HCT116 (cell line): ENCODE data around the gene WIPF3. TPM values are rescaled to one million over a fixed set of nuclear protein-coding genes. Genes with fewer than 3 reads are reported as not detected.
A peak's percentile ranks its signal among the peaks of the same experiment; 100 is the strongest.

ENCODE experiments used
- ATAC-seq: fragments of 200-7000 bp; cut with Tn5 transposase; 2 replicates; pipeline ENCODE4 v1.9.1; 2020; ENCODE audit warnings: mild to moderate bottlenecking, moderate library complexity
- BruUV-seq: library from RNA; stranded (reverse); fragments of 400-500 nt; replicated peaks from 2 replicates; lab custom pipeline; 2021; lab: Mats Ljungman, UMichigan
- CTCF ChIA-PET: fragments of 300-600 bp; sonication (Branson Sonifier 250); formaldehyde crosslinking; loops from one replicate; lab custom pipeline; 2021; ENCODE audit warnings: antibody characterized with exemption; lab: Charles Lee
- POLR2A ChIA-PET: fragments of 300-600, 350-600 bp; sonication (Branson Sonifier 250); formaldehyde crosslinking; loops from one replicate; lab custom pipeline; 2021; ENCODE audit warnings: antibody characterized with exemption; lab: Charles Lee
- RAD21 ChIA-PET, 2 experiments: fragments of 300-600 bp; sonication (Branson Sonifier 250); formaldehyde crosslinking; loops; one replicate each; lab custom pipeline; 2023; ENCODE audit warnings: low total read pairs in 2 of 2; ENCODE audit not compliant: uncharacterized antibody in 2 of 2, unreplicated experiment in 2 of 2, low non-redundant PET in 1 of 2; lab: Charles Lee
- DNase-seq: peaks from one replicate; pipeline ENCODE4 v3.0.0-alpha.2; 2010; ENCODE audit warnings: low read depth, low spot score
- H2AFZ ChIP-seq: fragments of 200-600 bp; shearing (Covaris generic), sonication (generic); 2 replicates; pipeline ENCODE4 v1.6.1; 2017; ENCODE audit warnings: low read depth, mixed run types, mixed read lengths, antibody characterized with exemption, low read length; ENCODE audit not compliant: poor library complexity, severe bottlenecking
- H3K27ac ChIP-seq: 2 replicates; pipeline ENCODE4 v1.5.1; 2012; ENCODE audit warnings: low read depth, low read length
- H3K27me3 ChIP-seq: fragments of 200-600 bp; sonication (generic); 2 replicates; pipeline ENCODE4 v1.6.1; 2016; ENCODE audit warnings: mixed run types, low read length, mixed read lengths; ENCODE audit not compliant: insufficient read depth
- H3K36me3 ChIP-seq, 2 experiments: fragments of 200-500 bp in 1 of 2; fragments of 200-600 bp in 1 of 2; sonication (Bioruptor generic) in 1 of 2; sonication (generic) in 1 of 2; 2 replicates each; pipeline versions ENCODE4 v1.5.1 to v1.6.1; 2014 to 2016; ENCODE audit warnings: low read length in 2 of 2, inconsistent platforms in 1 of 2, mixed read lengths in 1 of 2, mixed run types in 1 of 2; ENCODE audit not compliant: insufficient read depth in 2 of 2, control insufficient read depth in 1 of 2
- H3K4me1 ChIP-seq, 2 experiments: fragments of 200-600 bp in 1 of 2; sonication (generic) in 1 of 2; 2 replicates each; pipeline versions ENCODE4 v1.5.1 to v1.6.1; 2012 to 2017; ENCODE audit warnings: low read length in 2 of 2, inconsistent platforms in 1 of 2, mild to moderate bottlenecking in 1 of 2, mixed read lengths in 1 of 2, mixed run types in 1 of 2, moderate library complexity in 1 of 2; ENCODE audit not compliant: insufficient read depth in 2 of 2, control insufficient read depth in 1 of 2
- H3K4me2 ChIP-seq: fragments of 200-600 bp; sonication (generic); 2 replicates; pipeline ENCODE4 v1.6.1; 2017; ENCODE audit warnings: mixed run types, low read length, mixed read lengths
- H3K4me3 ChIP-seq, 2 experiments: fragments of 200-600 bp in 1 of 2; sonication (generic) in 1 of 2; replicated peaks in 1 of 2; 2 replicates each; pipeline ENCODE4 v1.5.1; 2011 to 2016; ENCODE audit warnings: low read length in 2 of 2, control low read depth in 1 of 2, low read depth in 1 of 2, mild to moderate bottlenecking in 1 of 2, mixed read lengths in 1 of 2, mixed run types in 1 of 2
- H3K79me2 ChIP-seq: fragments of 200-600 bp; sonication (generic); 2 replicates; pipeline ENCODE4 v1.6.1; 2017; ENCODE audit warnings: mild to moderate bottlenecking, mixed run types, low read length, moderate library complexity, mixed read lengths; ENCODE audit not compliant: insufficient read depth
- H3K9ac ChIP-seq: fragments of 200-600 bp; sonication (generic); 2 replicates; pipeline ENCODE4 v1.6.1; 2016; ENCODE audit warnings: low read length, mixed read lengths
- H3K9me2 ChIP-seq: fragments of 200-600 bp; sonication (generic), shearing (Covaris generic); 2 replicates; pipeline ENCODE4 v1.6.1; 2017; ENCODE audit warnings: mixed run types, mild to moderate bottlenecking, moderate library complexity; ENCODE audit not compliant: insufficient read depth
- H3K9me3 ChIP-seq, 2 experiments: fragments of 200-500 bp in 1 of 2; fragments of 200-600 bp in 1 of 2; sonication (Bioruptor generic) in 1 of 2; sonication (generic) in 1 of 2; 2 replicates each; pipeline ENCODE4 v1.6.1; 2014 to 2017; ENCODE audit warnings: low read length in 2 of 2, mixed read lengths in 2 of 2, inconsistent platforms in 1 of 2, low read depth in 1 of 2, mild to moderate bottlenecking in 1 of 2, mixed run types in 1 of 2, moderate library complexity in 1 of 2; ENCODE audit not compliant: control insufficient read depth in 1 of 2, insufficient read depth in 1 of 2
- H4K20me1 ChIP-seq: fragments of 200-600 bp; sonication (generic), shearing (Covaris generic); 2 replicates; pipeline ENCODE4 v1.6.1; 2017; ENCODE audit warnings: mixed run types, mild to moderate bottlenecking, moderate library complexity; ENCODE audit not compliant: insufficient read depth
- CBX3 ChIP-seq: IDR thresholded peaks from 2 replicates; pipeline ENCODE4 v1.6.1; 2012; ENCODE audit warnings: low read depth
- CEBPB ChIP-seq: IDR thresholded peaks from 2 replicates; pipeline ENCODE4 v1.6.1; 2012; ENCODE audit warnings: low read depth
- EGR1 ChIP-seq: IDR thresholded peaks from 2 replicates; pipeline ENCODE4 v1.6.1; 2012; ENCODE audit warnings: low read depth
- ELF1 ChIP-seq: IDR thresholded peaks from 2 replicates; pipeline ENCODE4 v1.6.1; 2012; ENCODE audit warnings: low read depth, borderline replicate concordance
- EZH2 ChIP-seq: fragments of 200-600 bp; sonication (generic); IDR thresholded peaks from 2 replicates; pipeline ENCODE4 v1.6.1; 2017; ENCODE audit warnings: antibody characterized with exemption, mixed run types
- FOSL1 ChIP-seq: IDR thresholded peaks from 2 replicates; pipeline ENCODE4 v1.6.1; 2012; ENCODE audit warnings: low read depth
- POLR2A ChIP-seq: IDR thresholded peaks from 2 replicates; pipeline ENCODE4 v1.7.0; 2011; ENCODE audit warnings: borderline replicate concordance; ENCODE audit not compliant: insufficient read depth, insufficient read length; ENCODE audit errors: extremely low read depth
- REST ChIP-seq: IDR thresholded peaks from 2 replicates; pipeline ENCODE4 v1.6.1; 2012; ENCODE audit warnings: low read depth
- SP1 ChIP-seq: IDR thresholded peaks from 2 replicates; pipeline ENCODE4 v1.6.1; 2012; ENCODE audit warnings: low read depth
- YY1 ChIP-seq: IDR thresholded peaks from 2 replicates; pipeline ENCODE4 v1.6.1; 2011; ENCODE audit warnings: low read length, low read depth, moderate library complexity, mild to moderate bottlenecking; ENCODE audit not compliant: insufficient replicate concordance; ENCODE audit errors: extremely low read depth
- ZFX ChIP-seq: fragments of 450-650 bp; IDR thresholded peaks from 2 replicates; pipeline ENCODE4 v1.6.1; 2017
- intact Hi-C: fragments of 100-400 bp; cut with micrococcal nuclease; formaldehyde crosslinking; loops from 2 replicates; pipeline ENCODE4 v1.10.0; 2022
- total RNA-seq: library from RNA; stranded (reverse); gene quantifications from one replicate; pipeline ENCODE4 v1.2.1, GENCODE V29; 2021; ENCODE audit not compliant: unreplicated experiment
- TF ChIP-seq, protein P1 (sequence below): IDR thresholded peaks from 2 replicates; pipeline ENCODE4 v1.6.1; 2012

WIPF3 gene
- total RNA-seq, 1 experiment from 2014 or later = 8.6 TPM

- BruUV-seq = no TSS peak
- Histone ChIP-seq H4K20me1 (no peaks in the 10 kb centered on the region), H3K4me3 (no peak overlapping the region), H3K79me2 (no peaks in the 10 kb centered on the region), H3K36me3 (no peaks in the 10 kb centered on the region), H3K4me2 (no peak overlapping the region), H3K4me1 (no peaks in the 10 kb centered on the region), H3K9ac (no peak overlapping the region), H2AFZ (no peak overlapping the region), H3K9me3 (no peaks in the 10 kb centered on the region), H3K9me2 (no peaks in the 10 kb centered on the region), H3K27me3 (no peaks in the 10 kb centered on the region), H3K27ac (no peak overlapping the region)
- DNase-seq (no peak), ATAC-seq (peak; percentile 47; the same call in 1 of the 2 replicates)
- POLR2A ChIA-PET = no interaction called here
- CTCF ChIA-PET = no interaction called here
- RAD21 ChIA-PET = no interaction called here
- intact Hi-C loops = no loop called here
- TF ChIP-seq CBX3 (no peak), CEBPB (no peak), ZFX (no peak), ELF1 (no peak), POLR2A (no peak), REST (no peak), EZH2 (no peak), FOSL1 (no peak)
Observed at GRCh38 chr7:29839302-29839701, 33.0 kb downstream of the WIPF3 start.

DNA sequence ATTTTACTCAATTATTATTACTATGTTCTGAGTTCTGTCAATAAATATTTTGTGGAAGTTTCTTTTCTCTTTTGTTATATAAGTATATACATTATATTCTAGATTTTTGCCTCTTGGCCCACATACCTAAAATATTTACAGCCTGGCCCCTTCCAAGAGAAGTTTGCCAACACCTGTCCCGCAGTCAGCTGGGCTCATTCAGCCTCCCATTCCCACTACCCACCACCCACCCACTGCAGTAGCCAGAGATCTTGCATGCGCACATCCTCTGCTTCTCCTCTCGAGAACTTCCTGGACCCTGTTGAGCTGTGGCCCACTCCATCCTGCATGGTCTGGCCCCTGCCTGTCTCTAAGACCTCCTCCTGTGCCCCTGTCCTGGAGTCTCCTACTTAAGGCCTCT is 33.6 kb downstream of the WIPF3 start:
- Histone ChIP-seq H3K27ac (no peak overlapping the region), H3K27me3 (no peaks in the 10 kb centered on the region), H3K4me3 (no peak overlapping the region), H4K20me1 (no peaks in the 10 kb centered on the region), H3K9me2 (no peaks in the 10 kb centered on the region), H3K36me3 (no peaks in the 10 kb centered on the region), H3K79me2 (no peaks in the 10 kb centered on the region), H3K4me2 (no peak overlapping the region), H2AFZ (no peak overlapping the region), H3K9ac (no peak overlapping the region), H3K4me1 (no peaks in the 10 kb centered on the region), H3K9me3 (no peaks in the 10 kb centered on the region)
- intact Hi-C loops = no loop called here
- ATAC-seq = no peak
- ChIA-PET RAD21 (no interaction called here), POLR2A (no interaction called here), CTCF (no interaction called here)
- no peak for DNase-seq
- BruUV-seq = no TSS peak
- TF ChIP-seq EZH2 = no peak
- TF ChIP-seq YY1 = no peak
- TF ChIP-seq REST = no peak
- TF ChIP-seq EGR1 = no peak
- TF ChIP-seq, protein P1, sequence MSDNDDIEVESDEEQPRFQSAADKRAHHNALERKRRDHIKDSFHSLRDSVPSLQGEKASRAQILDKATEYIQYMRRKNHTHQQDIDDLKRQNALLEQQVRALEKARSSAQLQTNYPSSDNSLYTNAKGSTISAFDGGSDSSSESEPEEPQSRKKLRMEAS = no peak
- TF ChIP-seq ELF1 = no peak
- TF ChIP-seq SP1 = no peak
- no peak for TF ChIP-seq POLR2A
- TF ChIP-seq CEBPB = no peak
- no peak for TF ChIP-seq ZFX
